Spleen (tissue), 7 donors: ENCODE data around the gene PSMG4.

Source experiments
- CTCF ChIP-seq, 11 experiments: fragments of 200-600 bp in 7 of 11; fragments of 450-650 bp in 4 of 11; sonication (generic) in 4 of 11; IDR thresholded peaks in 8 of 11; conservative IDR thresholded peaks in 3 of 11; 1 replicate in 7 of 11; 2 replicates in 4 of 11; pipeline versions ENCODE4 v1.4.0 to v1.8.0; 2016 to 2021; ENCODE audit warnings: antibody characterized with exemption in 11 of 11, inconsistent platforms in 4 of 11, mild to moderate bottlenecking in 1 of 11
- POLR2A ChIP-seq, 3 donors: fragments of 450-650 bp; IDR thresholded peaks; one replicate each; pipeline ENCODE4 v1.5.1; 2017; ENCODE audit warnings: antibody characterized with exemption in 3 of 3, mild to moderate bottlenecking in 1 of 3
- POLR2AphosphoS5 ChIP-seq, 3 donors: sonication (generic); formaldehyde crosslinking; IDR thresholded peaks; one replicate each; pipeline ENCODE4 v1.5.1; 2017; ENCODE audit warnings: antibody characterized with exemption in 3 of 3
- donor health status: DM: no; HTN: no; CAD: no; lungs with moderate emphysema.
- donor health status: DM: no; HTN: no; CAD: no.
- donor health status: DM: no; HTN: no; CAD: no.

DNA sequence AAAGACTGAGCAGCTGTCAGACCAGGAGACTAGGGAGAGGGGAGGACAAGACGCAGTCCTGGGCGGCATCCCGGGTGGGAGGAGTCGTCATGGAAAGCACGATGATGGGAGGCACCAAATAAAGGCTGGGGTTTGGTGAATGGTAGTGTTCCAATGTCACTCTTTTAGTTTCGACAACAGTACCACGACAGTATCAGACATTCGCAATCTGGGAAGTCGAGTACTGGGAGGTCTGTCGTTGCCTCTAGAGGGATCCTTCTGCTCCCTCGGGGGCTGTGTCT, 32.1 kb downstream of the PSMG4 start:
- no peak for TF ChIP-seq CTCF (IDR thresholded peaks at IDR 0.05 in 8 of 11, conservative IDR thresholded peaks at IDR 0.05 in 3 of 11)
- no peak for TF ChIP-seq POLR2AphosphoS5 (IDR thresholded peaks at IDR 0.05)
- no peak for TF ChIP-seq POLR2A (IDR thresholded peaks at IDR 0.05)
